KG1 (cell line): Measurements from ENCODE around the gene MBP.
"Not testable (repeated sequence)": the region's sequence is repeated elsewhere in the genome, so short reads cannot be mapped to it uniquely, and the experiment has no call there.

Experiments used
- DNase-seq: peaks from one replicate; lab custom pipeline; 2025; lab: John Stamatoyannopoulos, UW

Gene MBP

GRCh38 chr18:77005651-77006195 is 126.9 kb downstream of the MBP start:
- no peak for DNase-seq

GRCh38 chr18:77004555-77005380 is 127.8 kb downstream of the MBP start:
- no peak for DNase-seq

- no peak for DNase-seq
Measured at GRCh38 chr18:77003316-77003715, 129.3 kb downstream of the MBP start.

- no peak for DNase-seq
Measured at GRCh38 chr18:77002496-77002895, 130.1 kb downstream of the MBP start.

- DNase-seq = no peak
Measured at GRCh38 chr18:77001979-77002378, 130.6 kb downstream of the MBP start.

- DNase-seq = no peak
Measured at GRCh38 chr18:77001041-77001440, 131.5 kb downstream of the MBP start.

- DNase-seq = no peak
Measured at GRCh38 chr18:77000527-77000926, 132.1 kb downstream of the MBP start.

- no peak for DNase-seq
Measured at GRCh38 chr18:76999077-76999476, 133.5 kb downstream of the MBP start.

GRCh38 chr18:76997951-76998808 is 134.4 kb downstream of the MBP start:
- DNase-seq = no peak

- no peak for DNase-seq
Measured at GRCh38 chr18:76996429-76996828, 136.2 kb downstream of the MBP start.

- DNase-seq = no peak
Measured at GRCh38 chr18:76995896-76996295, 136.7 kb downstream of the MBP start.

GRCh38 chr18:76994086-76994654 is 138.4 kb downstream of the MBP start:
- DNase-seq = no peak

- no peak for DNase-seq
Measured at GRCh38 chr18:76993573-76993972, 139.0 kb downstream of the MBP start.

GRCh38 chr18:76993085-76993382 is 139.5 kb downstream of the MBP start:
- DNase-seq = no peak

GRCh38 chr18:76992226-76993084 is 140.1 kb downstream of the MBP start:
- no peak for DNase-seq

GRCh38 chr18:76991021-76991688 is 141.4 kb downstream of the MBP start:
- DNase-seq = no peak

- not testable (repeated sequence) for DNase-seq
Measured at GRCh38 chr18:76990343-76991020, 142.1 kb downstream of the MBP start.

- DNase-seq = no peak
Measured at GRCh38 chr18:76989647-76990190, 142.9 kb downstream of the MBP start.

- no peak for DNase-seq
Measured at GRCh38 chr18:76988827-76989646, 143.5 kb downstream of the MBP start.
